ENCODE measurements around the gene GRM3.

GRCh38 chr7:86733783-86734182, 90.1 kb downstream of the GRM3 start:
- TF ChIP-seq CTCF (conservative IDR thresholded peaks at IDR 0.05; ENCODE audit: low read length) (no peak), EZH2phosphoT487 (IDR thresholded peaks at IDR 0.05; ENCODE audit: borderline replicate concordance, low read depth, low read length) (no peak)

All from OCI-LY7 (cell line).